Putamen (tissue), 1 donor: Measurements from ENCODE around the gene IL25.
A peak's percentile ranks its signal among the peaks of the same experiment; 100 is the strongest.
"Not testable (repeated sequence)": the region's sequence is repeated elsewhere in the genome, so short reads cannot be mapped to it uniquely, and the experiment has no call there.

Experiments
- DNase-seq: peaks from one replicate; pipeline ENCODE4 v3.0.0-alpha.2; 2016; ENCODE audit warnings: low spot score

Gene IL25

GRCh38 chr14:23372509-23372908 is at the start of gene IL25:
IL25 (plus strand) TSS chr14:23372809.
- no peak for DNase-seq

- no peak for DNase-seq
Measured at GRCh38 chr14:23323838-23324454, 48.7 kb upstream of the IL25 start.

GRCh38 chr14:23324455-23324846 is 48.2 kb upstream of the IL25 start:
- DNase-seq = no peak

DNA sequence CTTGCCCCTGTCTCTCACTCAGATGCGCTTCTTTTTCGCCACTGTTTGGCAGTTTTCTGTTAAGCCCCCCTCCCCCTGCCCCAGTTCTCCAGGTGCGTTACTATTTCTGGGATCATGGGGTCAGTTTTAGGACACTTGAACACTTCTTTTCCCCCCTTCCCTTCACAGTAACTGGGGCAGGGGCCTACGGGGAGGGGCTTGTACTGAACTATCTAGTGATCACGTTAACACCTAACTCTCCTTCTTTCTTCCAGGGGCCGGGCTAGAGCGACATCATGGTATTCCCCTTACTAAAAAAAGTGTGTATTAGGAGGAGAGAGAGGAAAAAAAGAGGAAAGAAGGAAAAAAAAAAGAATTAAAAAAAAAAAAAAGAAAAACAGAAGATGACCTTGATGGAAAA is 47.6 kb upstream of the IL25 start:
- no peak for DNase-seq

DNA sequence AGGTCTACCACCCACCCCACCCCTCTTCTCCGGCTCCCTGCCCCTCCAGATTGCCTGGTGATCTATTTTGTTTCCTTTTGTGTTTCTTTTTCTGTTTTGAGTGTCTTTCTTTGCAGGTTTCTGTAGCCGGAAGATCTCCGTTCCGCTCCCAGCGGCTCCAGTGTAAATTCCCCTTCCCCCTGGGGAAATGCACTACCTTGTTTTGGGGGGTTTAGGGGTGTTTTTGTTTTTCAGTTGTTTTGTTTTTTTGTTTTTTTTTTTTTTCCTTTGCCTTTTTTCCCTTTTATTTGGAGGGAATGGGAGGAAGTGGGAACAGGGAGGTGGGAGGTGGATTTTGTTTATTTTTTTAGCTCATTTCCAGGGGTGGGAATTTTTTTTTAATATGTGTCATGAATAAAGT is 46.9 kb upstream of the IL25 start:
- DNase-seq = not testable (repeated sequence)

- no peak for DNase-seq
Measured at GRCh38 chr14:23326491-23327332, 45.9 kb upstream of the IL25 start.

- peak; percentile 74 for DNase-seq
Measured at GRCh38 chr14:23327947-23328744, 44.5 kb upstream of the IL25 start.

DNA sequence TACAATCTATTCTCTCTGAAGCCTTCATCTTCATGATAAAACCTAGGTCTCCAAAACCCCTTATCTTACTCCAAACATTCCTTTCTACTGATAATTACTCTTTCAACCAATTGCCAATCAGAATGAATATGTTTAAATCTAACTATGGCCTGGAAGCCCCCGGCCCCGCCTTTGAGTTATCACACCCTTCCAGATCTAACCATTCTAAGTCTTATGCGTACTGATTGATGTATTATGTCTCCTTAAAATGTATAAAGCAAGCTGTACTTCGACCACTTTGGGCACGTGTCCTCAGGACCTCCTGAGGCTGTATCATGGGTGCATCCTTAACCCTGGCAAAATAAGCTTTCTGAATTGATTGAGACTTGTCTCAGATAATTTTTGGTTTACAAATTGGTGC is 37.0 kb upstream of the IL25 start:
- DNase-seq = no peak

- no peak for DNase-seq
Measured at GRCh38 chr14:23339506-23340268, 32.9 kb upstream of the IL25 start.

DNA sequence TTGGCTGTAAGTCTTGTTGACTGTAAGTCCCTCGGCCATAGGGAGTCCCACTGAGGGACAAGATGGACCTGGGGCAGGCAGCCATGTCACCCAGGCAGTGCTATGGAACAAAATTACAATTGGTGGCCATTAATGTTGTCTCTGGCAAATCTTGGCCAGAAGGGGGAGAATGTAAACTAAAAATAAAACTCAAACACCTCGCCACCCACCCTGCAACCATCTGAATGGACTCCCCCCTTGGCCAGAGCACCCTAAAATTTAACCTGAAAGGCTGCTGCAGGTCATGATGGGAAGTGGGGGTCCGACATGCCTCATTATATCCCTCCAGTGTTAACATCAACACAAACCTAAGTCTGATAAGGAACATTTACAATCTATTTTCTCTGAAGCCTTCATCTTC is 28.1 kb upstream of the IL25 start:
- DNase-seq = no peak

DNA sequence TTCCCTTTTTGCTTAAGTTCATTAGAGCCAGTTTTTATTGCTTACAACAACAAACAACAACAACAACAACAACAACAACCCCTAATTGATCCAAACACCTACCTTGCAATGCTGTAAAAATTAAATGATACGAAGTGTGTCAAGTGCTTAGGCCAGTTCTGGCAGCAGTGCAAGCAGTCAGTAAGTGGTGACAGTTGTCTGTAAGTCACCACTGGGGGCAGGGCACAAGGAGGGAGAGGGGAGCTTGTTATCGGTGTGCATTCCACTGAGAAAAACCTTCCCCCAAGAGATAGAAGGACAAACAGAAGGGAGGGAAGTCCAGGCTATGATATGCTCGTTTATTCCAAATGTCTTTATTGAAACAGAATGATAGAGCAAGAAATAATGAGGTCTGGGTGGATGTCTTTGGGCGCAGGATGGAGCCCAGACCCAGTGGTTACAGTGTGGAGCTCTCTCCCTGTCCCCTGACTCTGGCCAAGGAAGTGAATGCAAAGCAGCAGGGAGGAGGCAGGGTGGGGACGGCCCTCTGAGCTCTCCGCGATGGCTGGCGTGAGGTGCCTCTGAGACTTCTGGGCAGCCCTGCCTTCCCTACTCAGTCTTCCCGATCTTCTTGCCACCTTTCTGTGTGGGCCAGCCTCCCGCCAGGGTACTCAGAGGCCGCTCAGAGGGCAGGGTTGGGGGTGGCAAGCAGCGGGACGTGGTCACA is 26.5 kb upstream of the IL25 start:
- DNase-seq = no peak

GRCh38 chr14:23346693-23347405 is 25.8 kb upstream of the IL25 start:
- no peak for DNase-seq

DNA sequence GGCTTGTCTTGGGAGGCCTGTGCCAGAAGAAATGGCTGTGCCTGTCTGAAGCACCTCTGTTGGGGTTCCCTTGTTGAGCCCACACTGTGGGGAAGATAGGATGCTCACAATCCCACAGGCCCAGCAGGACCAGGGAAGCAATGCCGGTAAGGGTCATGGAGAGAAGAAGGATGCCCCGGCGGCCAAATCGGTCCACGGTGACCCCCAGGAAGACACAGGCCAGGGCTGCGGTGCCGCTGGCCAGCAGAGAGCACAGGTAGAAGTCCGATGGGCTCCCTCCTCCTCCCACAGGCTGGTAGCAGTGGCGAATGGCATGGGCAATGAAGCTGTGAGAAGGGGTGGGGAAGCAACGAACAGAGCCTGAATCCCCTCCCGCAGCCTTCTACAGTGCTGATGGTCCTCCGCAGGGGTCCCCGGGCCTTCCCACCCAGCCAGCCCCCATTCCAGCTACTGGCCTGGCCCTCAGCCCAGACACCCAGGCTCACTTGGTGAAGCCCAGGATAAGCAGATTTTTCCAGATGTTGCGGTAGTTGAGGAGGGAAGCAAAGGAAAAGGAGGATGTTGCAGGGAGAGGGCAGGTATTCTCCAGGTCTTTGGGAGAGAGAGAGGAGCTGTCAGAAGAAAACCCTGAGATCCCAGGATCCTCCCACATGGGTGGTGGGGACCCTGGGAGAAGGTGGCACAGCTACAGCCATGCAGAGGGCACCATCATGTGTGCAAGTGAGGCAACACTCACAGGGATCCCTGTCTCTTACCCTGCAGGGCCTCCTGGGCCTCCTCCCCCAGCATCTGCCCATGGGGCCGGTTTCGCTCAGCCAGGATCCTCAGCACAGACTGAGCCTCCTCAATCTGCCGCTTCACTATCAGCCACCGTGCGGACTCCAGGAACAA is 25.0 kb upstream of the IL25 start:
- DNase-seq = no peak

GRCh38 chr14:23348297-23348655 is 24.3 kb upstream of the IL25 start:
- DNase-seq = no peak

- DNase-seq = no peak
Measured at GRCh38 chr14:23349156-23349845, 23.3 kb upstream of the IL25 start.

DNA sequence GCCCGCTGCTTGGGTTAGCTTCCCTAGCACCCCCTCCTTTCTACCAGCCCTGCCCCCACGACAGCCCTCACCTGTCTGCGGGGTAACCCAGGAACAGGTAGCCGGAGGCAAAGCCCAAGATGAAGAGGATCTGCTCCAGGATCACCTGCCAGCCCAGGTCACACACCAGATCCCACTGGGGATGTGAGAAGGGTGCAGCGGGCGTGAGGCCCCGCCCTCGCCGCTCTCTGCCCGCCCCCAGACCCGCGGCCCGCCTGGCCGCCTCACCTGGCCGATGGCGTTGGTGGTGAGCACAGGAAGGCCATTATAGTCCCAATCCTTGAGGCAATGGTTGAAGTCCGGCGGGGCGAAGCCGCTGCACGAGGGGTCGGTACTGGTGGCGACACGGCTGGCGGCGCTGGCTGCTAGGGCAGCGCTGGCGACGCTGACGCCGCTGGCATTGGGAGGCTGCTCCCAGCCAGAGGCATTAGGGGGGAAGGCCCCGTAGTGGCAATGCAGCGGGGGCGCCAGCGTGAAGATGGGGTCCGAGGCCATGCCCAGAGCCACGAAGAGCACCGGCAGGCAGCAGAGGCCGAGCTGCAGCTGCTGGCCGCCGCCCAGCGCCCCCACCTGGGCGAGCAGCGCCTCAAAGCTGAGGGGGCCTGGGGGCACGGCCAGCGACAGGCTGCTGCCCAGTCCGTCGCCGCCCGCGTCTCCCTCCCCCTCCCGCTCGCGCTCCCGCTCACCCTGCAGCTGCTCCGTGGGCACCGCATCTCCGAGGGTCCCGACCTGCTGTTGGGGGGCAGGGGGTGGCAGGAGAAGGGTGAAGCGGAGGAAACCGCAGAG is 20.7 kb upstream of the IL25 start:
- peak; percentile 49 for DNase-seq

GRCh38 chr14:23352506-23353432 is 19.8 kb upstream of the IL25 start, which contains the start of gene SLC22A17:
SLC22A17 (minus strand) TSS chr14:23352887.
- peak; percentile 95 for DNase-seq
